ENCODE measurements around the gene CORO2A. TPM values are rescaled to one million over a fixed set of nuclear protein-coding genes. Genes with fewer than 3 reads are reported as not detected.
"Not testable (repeated sequence)": the region's sequence is repeated elsewhere in the genome, so short reads cannot be mapped to it uniquely, and the experiment has no call there.

The CORO2A gene
- total RNA-seq, 1 experiment from 2014 or later: 24.3 TPM

DNA sequence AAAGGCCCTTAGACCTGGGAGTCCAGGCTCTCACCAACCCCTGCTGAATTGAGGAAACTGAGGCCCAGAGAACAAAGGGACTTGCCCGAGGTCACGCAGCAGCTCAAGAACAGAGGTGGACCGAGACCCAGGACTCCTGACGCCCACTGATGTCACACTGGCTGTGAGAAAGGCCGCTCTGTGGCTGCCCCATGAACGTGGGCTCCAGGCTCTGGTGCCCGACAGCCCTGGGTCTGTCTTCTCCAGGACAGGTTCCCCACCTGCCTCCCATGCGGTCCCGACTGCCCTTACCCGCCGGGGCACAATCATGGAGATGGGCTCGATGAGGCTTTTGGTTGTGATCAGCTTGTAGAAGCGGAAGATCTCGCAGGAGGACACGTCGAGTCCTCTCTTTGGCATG is 64.1 kb downstream of the CORO2A start:
- Mint-ChIP-seq H3K9me3 (ENCODE audit: low read depth, unreplicated experiment) (no peaks in the 10 kb centered on the region), H3K4me3 (ENCODE audit: low read depth, unreplicated experiment) (no peak overlapping the region), H3K36me3 (ENCODE audit: insufficient read depth, unreplicated experiment) (peaks cover 28% of the 10 kb centered on the region), H3K27me3 (ENCODE audit: unreplicated experiment) (no peaks in the 10 kb centered on the region), H3K4me1 (ENCODE audit: low read depth, unreplicated experiment) (no peaks in the 10 kb centered on the region), H3K27ac (ENCODE audit: unreplicated experiment) (no peak overlapping the region)
- BruUV-seq (replicated peaks): no TSS peak
- TF ChIP-seq, protein P1, sequence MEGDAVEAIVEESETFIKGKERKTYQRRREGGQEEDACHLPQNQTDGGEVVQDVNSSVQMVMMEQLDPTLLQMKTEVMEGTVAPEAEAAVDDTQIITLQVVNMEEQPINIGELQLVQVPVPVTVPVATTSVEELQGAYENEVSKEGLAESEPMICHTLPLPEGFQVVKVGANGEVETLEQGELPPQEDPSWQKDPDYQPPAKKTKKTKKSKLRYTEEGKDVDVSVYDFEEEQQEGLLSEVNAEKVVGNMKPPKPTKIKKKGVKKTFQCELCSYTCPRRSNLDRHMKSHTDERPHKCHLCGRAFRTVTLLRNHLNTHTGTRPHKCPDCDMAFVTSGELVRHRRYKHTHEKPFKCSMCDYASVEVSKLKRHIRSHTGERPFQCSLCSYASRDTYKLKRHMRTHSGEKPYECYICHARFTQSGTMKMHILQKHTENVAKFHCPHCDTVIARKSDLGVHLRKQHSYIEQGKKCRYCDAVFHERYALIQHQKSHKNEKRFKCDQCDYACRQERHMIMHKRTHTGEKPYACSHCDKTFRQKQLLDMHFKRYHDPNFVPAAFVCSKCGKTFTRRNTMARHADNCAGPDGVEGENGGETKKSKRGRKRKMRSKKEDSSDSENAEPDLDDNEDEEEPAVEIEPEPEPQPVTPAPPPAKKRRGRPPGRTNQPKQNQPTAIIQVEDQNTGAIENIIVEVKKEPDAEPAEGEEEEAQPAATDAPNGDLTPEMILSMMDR (IDR thresholded peaks at IDR 0.05; ENCODE audit: unreplicated experiment): no peak
- CTCF ChIA-PET: no interaction called here
- no peak for DNase-seq
- intact Hi-C loops (cut with micrococcal nuclease; ENCODE audit: unreplicated experiment): no loop called here

DNA sequence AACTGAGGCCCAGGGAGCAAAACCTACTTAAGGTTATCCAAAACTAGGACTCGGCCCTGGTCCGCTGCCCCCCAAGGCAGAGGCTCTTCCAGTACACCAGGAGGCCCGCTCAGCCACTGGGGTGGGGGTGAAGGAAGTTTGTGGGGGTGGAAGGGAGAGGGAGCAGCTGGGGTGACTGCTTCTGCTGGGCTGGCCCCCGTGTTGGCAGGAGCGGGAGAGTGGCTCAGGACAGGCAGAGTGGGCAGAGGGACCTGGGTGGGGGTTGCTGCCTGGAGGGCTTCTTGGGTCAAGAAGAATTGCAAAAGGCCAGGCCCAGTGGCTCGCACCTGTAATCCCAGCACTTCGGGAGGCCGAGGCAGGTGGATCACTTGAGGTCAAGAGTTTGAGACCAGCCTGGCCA is 65.2 kb downstream of the CORO2A start:
- intact Hi-C loops (cut with micrococcal nuclease; ENCODE audit: unreplicated experiment): no loop called here
- CTCF ChIA-PET: no interaction called here
- no peak overlapping the region for H3K4me3 Mint-ChIP-seq (ENCODE audit: low read depth, unreplicated experiment)
- peaks cover 33% of the 10 kb centered on the region for H3K36me3 Mint-ChIP-seq (ENCODE audit: insufficient read depth, unreplicated experiment)
- H3K4me1 Mint-ChIP-seq (ENCODE audit: low read depth, unreplicated experiment): no peaks in the 10 kb centered on the region
- no peak for DNase-seq
- BruUV-seq (replicated peaks): no TSS peak
- no peak overlapping the region for H3K27ac Mint-ChIP-seq (ENCODE audit: unreplicated experiment)
- H3K9me3 Mint-ChIP-seq (ENCODE audit: low read depth, unreplicated experiment): no peaks in the 10 kb centered on the region
- TF ChIP-seq, protein P1 (IDR thresholded peaks at IDR 0.05; ENCODE audit: unreplicated experiment): no peak
- H3K27me3 Mint-ChIP-seq (ENCODE audit: unreplicated experiment): no peaks in the 10 kb centered on the region

DNA sequence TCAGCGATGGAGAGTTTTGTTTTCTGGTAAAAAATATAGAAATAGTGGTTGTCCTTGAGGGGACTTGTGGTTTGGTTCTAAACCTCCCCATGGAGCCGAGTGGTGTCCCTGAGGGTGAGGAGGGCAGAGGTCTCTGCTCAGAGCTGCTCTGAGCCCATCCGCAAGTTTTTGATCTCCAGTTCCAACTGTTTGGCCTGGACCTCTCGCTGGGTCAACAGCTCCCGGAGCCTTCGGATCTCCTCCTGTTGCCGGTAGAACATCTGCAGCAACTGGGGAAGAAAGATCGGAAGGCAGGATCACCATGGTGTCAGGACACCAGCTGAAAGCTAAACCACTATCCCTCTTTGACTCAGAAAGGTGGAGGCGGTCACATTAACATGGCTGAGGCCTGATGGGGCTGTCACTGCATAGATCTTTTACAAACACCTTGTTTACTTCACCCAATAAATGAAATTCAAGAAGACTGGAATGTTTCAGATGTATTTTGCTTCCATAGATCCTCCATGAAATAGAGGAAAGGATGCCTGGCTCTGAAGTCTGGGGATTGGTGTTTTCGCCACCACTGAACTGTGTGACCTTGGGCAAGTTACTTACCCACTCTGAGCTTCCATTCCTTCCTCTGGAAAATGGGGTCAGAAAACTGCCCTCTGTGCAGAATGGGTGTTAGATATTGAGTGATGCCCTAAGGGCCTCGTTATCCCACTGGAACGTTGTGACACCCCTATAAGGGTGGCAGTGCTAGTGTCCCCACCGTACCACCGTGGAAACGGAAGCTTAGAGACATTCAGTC is 67.6 kb downstream of the CORO2A start:
- no peaks in the 10 kb centered on the region for H3K9me3 Mint-ChIP-seq (ENCODE audit: low read depth, unreplicated experiment)
- BruUV-seq (replicated peaks): no TSS peak
- peaks cover 22% of the 10 kb centered on the region for H3K36me3 Mint-ChIP-seq (ENCODE audit: insufficient read depth, unreplicated experiment)
- DNase-seq: no peak
- no peaks in the 10 kb centered on the region for H3K27me3 Mint-ChIP-seq (ENCODE audit: unreplicated experiment)
- no peak overlapping the region for H3K4me3 Mint-ChIP-seq (ENCODE audit: low read depth, unreplicated experiment)
- CTCF ChIA-PET: no interaction called here
- TF ChIP-seq, protein P1 (IDR thresholded peaks at IDR 0.05; ENCODE audit: unreplicated experiment): no peak
- no peak overlapping the region for H3K27ac Mint-ChIP-seq (ENCODE audit: unreplicated experiment)
- peaks cover 10% of the 10 kb centered on the region for H3K4me1 Mint-ChIP-seq (ENCODE audit: low read depth, unreplicated experiment)
- intact Hi-C loops (cut with micrococcal nuclease; ENCODE audit: unreplicated experiment): no loop called here

DNA sequence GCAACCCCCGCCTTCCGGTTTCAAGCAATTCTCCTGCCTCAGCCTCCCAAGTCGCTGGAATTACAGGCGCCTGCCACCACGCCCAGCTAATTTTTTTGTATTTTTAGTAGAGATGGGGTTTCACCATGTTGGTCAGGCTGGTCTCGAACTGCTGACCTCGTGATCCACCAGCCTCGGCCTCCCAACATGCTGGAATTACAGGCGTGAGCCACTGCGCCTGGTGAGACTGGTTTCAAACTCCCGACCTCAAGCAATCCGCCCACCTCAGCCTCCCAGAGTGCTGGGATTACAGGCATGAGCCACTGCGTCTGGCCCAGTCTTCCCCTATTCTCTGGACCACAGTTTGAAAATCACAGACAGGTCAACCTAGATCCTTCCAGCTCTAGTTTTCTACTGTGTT is 68.3 kb downstream of the CORO2A start:
- intact Hi-C loops (cut with micrococcal nuclease; ENCODE audit: unreplicated experiment); CTCF ChIA-PET: not testable (repeated sequence)

DNA sequence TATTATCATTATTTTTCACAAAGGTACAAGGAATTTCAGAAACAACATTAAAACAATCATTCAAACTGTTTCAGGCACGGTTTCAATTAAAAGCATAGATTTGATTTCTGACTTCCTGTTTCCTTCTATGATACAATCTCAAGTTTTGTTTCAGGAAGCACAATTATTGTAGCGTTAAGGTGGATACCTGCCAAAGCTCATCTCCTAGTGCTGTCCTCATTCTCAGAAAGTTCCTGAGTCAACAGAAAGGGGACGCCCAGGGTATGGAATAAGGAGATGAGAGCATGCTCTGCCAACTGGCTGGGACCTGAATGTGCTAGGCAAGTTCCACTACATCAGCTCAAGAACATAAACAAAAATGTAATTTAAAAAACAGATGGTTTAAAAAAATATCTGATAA is 71.4 kb downstream of the CORO2A start:
- Mint-ChIP-seq H3K27me3 (ENCODE audit: unreplicated experiment) (no peaks in the 10 kb centered on the region), H3K36me3 (ENCODE audit: insufficient read depth, unreplicated experiment) (peaks cover 30% of the 10 kb centered on the region), H3K4me1 (ENCODE audit: low read depth, unreplicated experiment) (peaks cover 27% of the 10 kb centered on the region), H3K4me3 (ENCODE audit: low read depth, unreplicated experiment) (no peak overlapping the region), H3K9me3 (ENCODE audit: low read depth, unreplicated experiment) (no peaks in the 10 kb centered on the region), H3K27ac (ENCODE audit: unreplicated experiment) (peak overlapping the region; percentile 78)
- no TSS peak for BruUV-seq (replicated peaks)
- intact Hi-C loops (cut with micrococcal nuclease; ENCODE audit: unreplicated experiment): no loop called here
- CTCF ChIA-PET: interaction anchor here (1.3 kb wide), 1 partner anchor 142 kb away, joined by 7 read pairs; no protein-coding TSS in a partner anchor
- TF ChIP-seq, protein P1 (IDR thresholded peaks at IDR 0.05; ENCODE audit: unreplicated experiment): no peak
- DNase-seq: no peak

More for the DNA sequence above, 68.3 kb downstream of the CORO2A start:
- Mint-ChIP-seq H3K36me3 (ENCODE audit: insufficient read depth, unreplicated experiment) (peaks cover 27% of the 10 kb centered on the region), H3K4me1 (ENCODE audit: low read depth, unreplicated experiment) (peaks cover 17% of the 10 kb centered on the region)
- TSS peak; percentile 43 for BruUV-seq (replicated peaks)
- DNase-seq; H3K4me3 Mint-ChIP-seq (ENCODE audit: low read depth, unreplicated experiment); H3K27ac Mint-ChIP-seq (ENCODE audit: unreplicated experiment); H3K27me3 Mint-ChIP-seq (ENCODE audit: unreplicated experiment); H3K9me3 Mint-ChIP-seq (ENCODE audit: low read depth, unreplicated experiment): not testable (repeated sequence)

Measured in Calu3 (cell line).